H9 (cell line): ENCODE measurements around the gene NDUFV1. TPM values are rescaled to one million over a fixed set of nuclear protein-coding genes. Genes with fewer than 3 reads are reported as not detected.
"Not testable (repeated sequence)": the region's sequence is repeated elsewhere in the genome, so short reads cannot be mapped to it uniquely, and the experiment has no call there.

Experiments
- DNase-seq: peaks from one replicate; pipeline ENCODE4 v3.0.0-alpha.2; 2017
- H2AFZ ChIP-seq: one replicate; pipeline ENCODE4 v1.6.1; 2013; ENCODE audit warnings: mild to moderate bottlenecking, low read length, control low read depth, moderate library complexity
- H2AK5ac ChIP-seq: 2 replicates; pipeline ENCODE4 v1.6.1; 2013; ENCODE audit warnings: low read length, control low read depth, mixed read lengths; ENCODE audit not compliant: insufficient read length
- H2BK120ac ChIP-seq: one replicate; pipeline ENCODE4 v1.6.1; 2013; ENCODE audit warnings: low read depth, mild to moderate bottlenecking, low read length, control low read depth, inconsistent platforms; ENCODE audit not compliant: poor library complexity, severe bottlenecking
- H2BK12ac ChIP-seq: 2 replicates; pipeline ENCODE4 v1.6.1; 2013; ENCODE audit warnings: low read length, control low read depth, mixed read lengths, low read depth; ENCODE audit not compliant: insufficient read length
- H2BK15ac ChIP-seq: 2 replicates; pipeline ENCODE4 v1.6.1; 2013; ENCODE audit warnings: low read depth, low read length, control low read depth
- H2BK20ac ChIP-seq: one replicate; pipeline ENCODE4 v1.6.1; 2013; ENCODE audit warnings: low read depth, mild to moderate bottlenecking, low read length, control low read depth, inconsistent platforms; ENCODE audit not compliant: poor library complexity, severe bottlenecking
- H2BK5ac ChIP-seq: 2 replicates; pipeline ENCODE4 v1.6.1; 2013; ENCODE audit warnings: low read length, control low read depth, mixed read lengths; ENCODE audit not compliant: insufficient read length
- H3K14ac ChIP-seq: 2 replicates; pipeline ENCODE4 v1.6.1; 2013; ENCODE audit warnings: low read length, control low read depth; ENCODE audit not compliant: insufficient read depth
- H3K18ac ChIP-seq: 2 replicates; pipeline ENCODE4 v1.6.1; 2013; ENCODE audit warnings: low read depth, mild to moderate bottlenecking, mixed read lengths, low read length, control low read depth; ENCODE audit not compliant: insufficient read length
- H3K23ac ChIP-seq: 2 replicates; pipeline ENCODE4 v1.6.1; 2013; ENCODE audit warnings: low read length, control low read depth, mixed read lengths, low read depth; ENCODE audit not compliant: insufficient read length
- H3K23me2 ChIP-seq: 2 replicates; pipeline ENCODE4 v1.6.1; 2013; ENCODE audit warnings: low read depth, mild to moderate bottlenecking, mixed read lengths, low read length, control low read depth; ENCODE audit not compliant: insufficient read length, poor library complexity, severe bottlenecking
- H3K27ac ChIP-seq: 2 replicates; pipeline ENCODE4 v1.5.1; 2013; ENCODE audit warnings: low read length, control low read depth, mixed read lengths, low read depth; ENCODE audit not compliant: insufficient read length
- H3K27me3 ChIP-seq: 2 replicates; pipeline ENCODE4 v1.6.1; 2013; ENCODE audit warnings: low read length, control low read depth, inconsistent platforms; ENCODE audit not compliant: insufficient read depth
- H3K4ac ChIP-seq: 2 replicates; pipeline ENCODE4 v1.6.1; 2013; ENCODE audit warnings: low read depth, mild to moderate bottlenecking, control low read depth, inconsistent platforms, low read length, moderate library complexity
- H3K4me1 ChIP-seq: 2 replicates; pipeline ENCODE4 v1.6.1; 2013; ENCODE audit warnings: low read length, control low read depth, inconsistent platforms; ENCODE audit not compliant: insufficient read depth
- H3K4me2 ChIP-seq: 2 replicates; pipeline ENCODE4 v1.6.1; 2013; ENCODE audit warnings: low read length, control low read depth, mixed read lengths; ENCODE audit not compliant: insufficient read length, insufficient read depth
- H3K56ac ChIP-seq: 2 replicates; pipeline ENCODE4 v1.6.1; 2013; ENCODE audit warnings: low read depth, mild to moderate bottlenecking, mixed read lengths, low read length, control low read depth; ENCODE audit not compliant: insufficient read length
- H3K79me1 ChIP-seq: 2 replicates; pipeline ENCODE4 v1.6.1; 2013; ENCODE audit warnings: low read depth, mild to moderate bottlenecking, moderate library complexity, low read length, control low read depth, inconsistent platforms; ENCODE audit not compliant: insufficient read depth, poor library complexity, severe bottlenecking
- H3K79me2 ChIP-seq: 2 replicates; pipeline ENCODE4 v1.6.1; 2013; ENCODE audit warnings: low read length, control low read depth, inconsistent platforms; ENCODE audit not compliant: insufficient read depth
- H3K9ac ChIP-seq: 2 replicates; pipeline ENCODE4 v1.6.1; 2013; ENCODE audit warnings: low read length, control low read depth, mixed read lengths; ENCODE audit not compliant: insufficient read length; ENCODE audit errors: extremely low read depth
- H3K9me3 ChIP-seq: one replicate; pipeline ENCODE4 v1.6.1; 2013; ENCODE audit warnings: low read depth, low read length, inconsistent platforms; ENCODE audit not compliant: control insufficient read depth
- H3T11ph ChIP-seq: one replicate; pipeline ENCODE4 v1.6.1; 2013; ENCODE audit warnings: mild to moderate bottlenecking, low read length, control low read depth, inconsistent platforms
- H4K20me1 ChIP-seq: one replicate; pipeline ENCODE4 v1.6.1; 2013; ENCODE audit not compliant: control insufficient read depth, insufficient read length, insufficient read depth
- H4K5ac ChIP-seq: 2 replicates; pipeline ENCODE4 v1.6.1; 2013; ENCODE audit warnings: low read depth, mild to moderate bottlenecking, mixed read lengths, low read length, control low read depth; ENCODE audit not compliant: insufficient read length
- H4K8ac ChIP-seq: replicated peaks from 2 replicates; pipeline ENCODE4 v1.6.1; 2013; ENCODE audit warnings: low read length, control low read depth, mixed read lengths, low read depth; ENCODE audit not compliant: insufficient read length
- H4K91ac ChIP-seq: 2 replicates; pipeline ENCODE4 v1.6.1; 2013; ENCODE audit warnings: low read depth, mild to moderate bottlenecking, moderate library complexity, mixed read lengths, low read length, control low read depth; ENCODE audit not compliant: insufficient read length
- H3K27ac Mint-ChIP-seq, 3 experiments: 2 replicates in 2 of 3; 3 replicates in 1 of 3; pipeline ENCODE4 v1.8.0; 2020 to 2021; ENCODE audit warnings: mixed read lengths in 3 of 3, mild to moderate bottlenecking in 1 of 3, moderate library complexity in 1 of 3
- H3K27me3 Mint-ChIP-seq: 2 replicates; pipeline ENCODE4 v1.8.0; 2021; ENCODE audit warnings: low read depth, mild to moderate bottlenecking, moderate library complexity, mixed read lengths
- H3K36me3 Mint-ChIP-seq, 3 experiments: 2 replicates in 2 of 3; 3 replicates in 1 of 3; pipeline ENCODE4 v1.8.0; 2020 to 2021; ENCODE audit warnings: low read depth in 3 of 3, mixed read lengths in 3 of 3; ENCODE audit not compliant: insufficient read depth in 1 of 3
- H3K4me1 Mint-ChIP-seq, 2 experiments: 2 replicates each; pipeline ENCODE4 v1.8.0; 2020; ENCODE audit warnings: mixed read lengths in 2 of 2
- H3K4me3 Mint-ChIP-seq, 2 experiments: 2 replicates in 1 of 2; 3 replicates in 1 of 2; pipeline ENCODE4 v1.8.0; 2020 to 2021; ENCODE audit warnings: mild to moderate bottlenecking in 2 of 2, mixed read lengths in 2 of 2, moderate library complexity in 1 of 2
- H3K9me3 Mint-ChIP-seq, 2 experiments: 2 replicates in 1 of 2; 3 replicates in 1 of 2; pipeline ENCODE4 v1.8.0; 2020; ENCODE audit warnings: mild to moderate bottlenecking in 2 of 2, mixed read lengths in 2 of 2, moderate library complexity in 1 of 2
- WGBS: extraction: QIAGEN DNeasy Blood & Tissue Kit; methylation state at CpG from one replicate; pipeline ENCODE4 v1.1.7; 2013; ENCODE audit warnings: missing lambda C conversion rate, low lambda C conversion rate, mixed read lengths; ENCODE audit not compliant: insufficient read length; ENCODE audit errors: extremely low coverage; 5-methylcytosine and 5-hydroxymethylcytosine counted together
- total RNA-seq: library from RNA; stranded (reverse); gene quantifications from 2 replicates; pipeline ENCODE4 v1.2.1, GENCODE V29; 2021
- TF ChIP-seq, protein P1 (sequence below): fragments of 200-600 bp; sonication (generic); conservative IDR thresholded peaks from 3 replicates; pipeline ENCODE4 v1.8.0; 2021; ENCODE audit warnings: antibody characterized with exemption, mild to moderate bottlenecking

The NDUFV1 gene
- total RNA-seq, 1 experiment from 2014 or later: 154 TPM

DNA sequence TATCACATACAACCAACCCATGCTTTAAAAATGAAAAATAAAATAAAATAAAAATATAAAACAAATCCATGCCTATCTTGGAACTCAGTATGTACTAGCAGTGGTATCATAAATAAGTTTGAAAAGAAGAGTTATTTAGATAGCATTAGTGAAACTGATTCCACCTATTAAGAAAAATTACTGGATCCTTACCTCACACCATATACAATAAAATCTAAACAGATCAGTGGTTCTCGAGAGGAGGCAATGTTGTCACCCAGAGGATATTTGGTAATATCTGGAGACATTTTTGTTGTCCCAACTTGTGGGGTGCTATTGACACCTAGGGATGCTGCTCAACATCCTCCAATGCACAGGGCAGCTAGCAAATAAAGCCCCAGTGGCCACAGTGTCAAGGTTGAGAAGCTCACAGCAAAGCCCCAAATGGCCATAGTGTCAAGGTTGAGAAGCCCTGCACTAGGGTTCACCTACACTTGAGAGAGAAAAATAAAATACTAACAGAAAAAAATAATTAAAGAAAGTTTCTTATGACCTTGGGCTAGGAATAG lies 9.9 kb upstream of the NDUFV1 start:
- no peak overlapping the region for H4K5ac ChIP-seq
- WGBS: no CpG with 5 or more reads among the region's 1 CpG
- Mint-ChIP-seq H3K4me3 (no peak overlapping the region), H3K27ac (no peak overlapping the region), H3K4me1 (peaks cover 14 to 22% of the 10 kb centered on the region in 2 experiments), H3K36me3 (peaks cover 2 to 15% (median 3%) of the 10 kb centered on the region in 3 experiments; a peak in 4 of 7 replicates), H3K9me3 (peaks cover 18 to 22% of the 10 kb centered on the region in 2 experiments), H3K27me3 (peaks cover 6% of the 10 kb centered on the region)
- H4K8ac ChIP-seq: no peak overlapping the region
- H3K4me1 ChIP-seq: no peaks in the 10 kb centered on the region
- no peak overlapping the region for H3K4me2 ChIP-seq
- no peak overlapping the region for H3K14ac ChIP-seq
- peaks cover 3% of the 10 kb centered on the region for H4K20me1 ChIP-seq
- no peak overlapping the region for H2BK120ac ChIP-seq
- H4K91ac ChIP-seq: no peak overlapping the region
- no peaks in the 10 kb centered on the region for H3K27me3 ChIP-seq
- H3K23ac ChIP-seq: no peak overlapping the region
- no peak for DNase-seq
- H3K79me1 ChIP-seq: no peaks in the 10 kb centered on the region
- no peak overlapping the region for H3K27ac ChIP-seq
- H2BK12ac ChIP-seq: no peak overlapping the region
- no peak overlapping the region for H2AK5ac ChIP-seq
- no peak overlapping the region for H3T11ph ChIP-seq
- TF ChIP-seq, protein P1, sequence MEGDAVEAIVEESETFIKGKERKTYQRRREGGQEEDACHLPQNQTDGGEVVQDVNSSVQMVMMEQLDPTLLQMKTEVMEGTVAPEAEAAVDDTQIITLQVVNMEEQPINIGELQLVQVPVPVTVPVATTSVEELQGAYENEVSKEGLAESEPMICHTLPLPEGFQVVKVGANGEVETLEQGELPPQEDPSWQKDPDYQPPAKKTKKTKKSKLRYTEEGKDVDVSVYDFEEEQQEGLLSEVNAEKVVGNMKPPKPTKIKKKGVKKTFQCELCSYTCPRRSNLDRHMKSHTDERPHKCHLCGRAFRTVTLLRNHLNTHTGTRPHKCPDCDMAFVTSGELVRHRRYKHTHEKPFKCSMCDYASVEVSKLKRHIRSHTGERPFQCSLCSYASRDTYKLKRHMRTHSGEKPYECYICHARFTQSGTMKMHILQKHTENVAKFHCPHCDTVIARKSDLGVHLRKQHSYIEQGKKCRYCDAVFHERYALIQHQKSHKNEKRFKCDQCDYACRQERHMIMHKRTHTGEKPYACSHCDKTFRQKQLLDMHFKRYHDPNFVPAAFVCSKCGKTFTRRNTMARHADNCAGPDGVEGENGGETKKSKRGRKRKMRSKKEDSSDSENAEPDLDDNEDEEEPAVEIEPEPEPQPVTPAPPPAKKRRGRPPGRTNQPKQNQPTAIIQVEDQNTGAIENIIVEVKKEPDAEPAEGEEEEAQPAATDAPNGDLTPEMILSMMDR: no peak
- H3K56ac ChIP-seq: no peak overlapping the region
- H3K23me2 ChIP-seq: no peaks in the 10 kb centered on the region
- H3K18ac ChIP-seq: no peak overlapping the region
- H3K9me3 ChIP-seq: no peaks in the 10 kb centered on the region
- no peak overlapping the region for H3K9ac ChIP-seq
- H2BK15ac ChIP-seq: no peak overlapping the region
- no peak overlapping the region for H2BK5ac ChIP-seq
- H3K79me2 ChIP-seq: no peaks in the 10 kb centered on the region
- no peak overlapping the region for H2AFZ ChIP-seq
- H2BK20ac ChIP-seq: no peak overlapping the region
- H3K4ac ChIP-seq: no peak overlapping the region

DNA sequence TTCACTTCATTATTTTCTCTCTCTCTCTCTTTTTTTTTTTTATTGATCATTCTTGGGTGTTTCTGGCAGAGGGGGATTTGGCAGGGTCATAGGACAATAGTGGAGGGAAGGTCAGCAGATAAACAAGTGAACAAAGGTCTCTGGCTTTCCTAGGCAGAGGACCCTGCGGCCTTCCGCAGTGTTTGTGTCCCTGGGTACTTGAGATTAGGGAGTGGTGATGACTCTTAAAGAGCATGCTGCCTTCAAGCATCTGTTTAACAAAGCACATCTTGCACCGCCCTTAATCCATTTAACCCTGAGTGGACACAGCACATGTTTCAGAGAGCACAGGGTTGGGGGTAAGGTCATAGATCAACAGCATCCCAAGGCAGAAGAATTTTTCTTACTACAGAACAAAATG lies 9.3 kb upstream of the NDUFV1 start:
- H3K27ac Mint-ChIP-seq, H2BK5ac ChIP-seq, H2BK15ac ChIP-seq, H3K27me3 Mint-ChIP-seq, H2AFZ ChIP-seq, H3K9ac ChIP-seq, H3K79me1 ChIP-seq, H3K4ac ChIP-seq, H3T11ph ChIP-seq, H4K91ac ChIP-seq, H3K4me1 ChIP-seq, H2AK5ac ChIP-seq, H3K23me2 ChIP-seq, H3K79me2 ChIP-seq, H2BK20ac ChIP-seq, H3K56ac ChIP-seq, H4K20me1 ChIP-seq, H3K4me3 Mint-ChIP-seq, DNase-seq, H2BK120ac ChIP-seq, H3K27ac ChIP-seq, H3K9me3 ChIP-seq, H3K23ac ChIP-seq, H2BK12ac ChIP-seq, H3K18ac ChIP-seq, H3K27me3 ChIP-seq, H3K4me2 ChIP-seq, H4K8ac ChIP-seq, H4K5ac ChIP-seq, H3K14ac ChIP-seq: not testable (repeated sequence)
- peaks cover 14 to 22% of the 10 kb centered on the region in 2 experiments for H3K4me1 Mint-ChIP-seq
- peaks cover 2 to 15% (median 3%) of the 10 kb centered on the region in 3 experiments; a peak in 4 of 7 replicates for H3K36me3 Mint-ChIP-seq
- WGBS: no CpG with 5 or more reads among the region's 3 CpGs
- peaks cover 18 to 25% of the 10 kb centered on the region in 2 experiments for H3K9me3 Mint-ChIP-seq
